Ramos (cell line): ENCODE results near the gene TIGD1.

Source experiments
- in situ Hi-C: fragments of 300-500 bp; cut with MboI; formaldehyde crosslinking; loops from one replicate; pipeline ENCODE4 v1.14.3; 2022; ENCODE audit warnings: low sequenced_read_pairs; ENCODE audit not compliant: unreplicated experiment

TIGD1 gene

GRCh38 chr2:232550354-232551249 lies at the start of gene TIGD1, which contains the start of gene EIF4E2:
Gene TIGD1, minus strand, starts transcription at chr2:232550557. Its CDS starts 675 bp downstream, at chr2:232549882.
Gene EIF4E2, plus strand, starts transcription at chr2:232550689. Its CDS starts 36 bp downstream, at chr2:232550725.
- in situ Hi-C loops = no loop called here

GRCh38 chr2:232598293-232598692 lies 47.9 kb upstream of the TIGD1 start:
- in situ Hi-C loops = no loop called here

- in situ Hi-C loops = no loop called here
These were observed 47.2 kb upstream of the TIGD1 start for GRCh38 chr2:232597362-232598079.

GRCh38 chr2:232593982-232594381 lies 43.6 kb upstream of the TIGD1 start:
- in situ Hi-C loops = no loop called here

GRCh38 chr2:232592772-232593395 lies 42.5 kb upstream of the TIGD1 start:
- in situ Hi-C loops = no loop called here

GRCh38 chr2:232588680-232589585 lies 38.6 kb upstream of the TIGD1 start:
- in situ Hi-C loops = no loop called here

GRCh38 chr2:232588031-232588430 lies 37.7 kb upstream of the TIGD1 start:
- in situ Hi-C loops = no loop called here

- in situ Hi-C loops = no loop called here
These were observed 37.2 kb upstream of the TIGD1 start for GRCh38 chr2:232587512-232587911.

GRCh38 chr2:232586943-232587505 lies 36.7 kb upstream of the TIGD1 start:
- in situ Hi-C loops = no loop called here

- in situ Hi-C loops = no loop called here
These were observed 33.9 kb upstream of the TIGD1 start for GRCh38 chr2:232584238-232584637.

- in situ Hi-C loops = no loop called here
These were observed 31.4 kb upstream of the TIGD1 start for GRCh38 chr2:232581725-232582124.

- in situ Hi-C loops = no loop called here
These were observed 30.3 kb upstream of the TIGD1 start for GRCh38 chr2:232580648-232580981.

GRCh38 chr2:232578626-232579025 lies 28.3 kb upstream of the TIGD1 start:
- in situ Hi-C loops = no loop called here

GRCh38 chr2:232577841-232578240 lies 27.5 kb upstream of the TIGD1 start:
- in situ Hi-C loops = no loop called here

- in situ Hi-C loops = no loop called here
These were observed 26.6 kb upstream of the TIGD1 start for GRCh38 chr2:232576995-232577394.

- in situ Hi-C loops = no loop called here
These were observed 25.0 kb upstream of the TIGD1 start for GRCh38 chr2:232575404-232575746.

GRCh38 chr2:232574674-232575403 lies 24.5 kb upstream of the TIGD1 start:
- in situ Hi-C loops = no loop called here

- in situ Hi-C loops = no loop called here
These were observed 23.5 kb upstream of the TIGD1 start for GRCh38 chr2:232573771-232574435.

- in situ Hi-C loops = no loop called here
These were observed 22.7 kb upstream of the TIGD1 start for GRCh38 chr2:232573042-232573441.
